Stimulated activated CD4-positive, alpha-beta T cell treated with anti-CD3 and anti-CD28 coated beads, Interleukin-15, amount 100 ng/mL, for 1 hour (primary cell): ENCODE measurements around the gene BGLAP.
A peak's percentile ranks its signal among the peaks of the same experiment; 100 is the strongest.

Source experiments
- DNase-seq, 2 donors: peaks; one replicate each; pipeline ENCODE4 v3.0.0-alpha.2; 2020; ENCODE audit warnings: low read depth in 1 of 2, low spot score in 1 of 2

BGLAP gene

GRCh38 chr1:156257711-156258110, 15.7 kb downstream of the BGLAP start:
- no peak for DNase-seq

GRCh38 chr1:156258859-156259258, 16.9 kb downstream of the BGLAP start:
- no peak for DNase-seq

- DNase-seq: no peak
Observed at GRCh38 chr1:156259805-156260204, 17.8 kb downstream of the BGLAP start.

GRCh38 chr1:156260896-156261295, 18.9 kb downstream of the BGLAP start:
- DNase-seq: no peak

GRCh38 chr1:156262461-156263287, 20.7 kb downstream of the BGLAP start:
- DNase-seq: no peak

- no peak for DNase-seq
Observed at GRCh38 chr1:156263288-156263655, 21.3 kb downstream of the BGLAP start.

- DNase-seq: no peak
Observed at GRCh38 chr1:156266051-156266450, 24.1 kb downstream of the BGLAP start.

GRCh38 chr1:156268336-156268735, 26.4 kb downstream of the BGLAP start:
- no peak for DNase-seq

GRCh38 chr1:156270314-156270713, 28.3 kb downstream of the BGLAP start:
- no peak for DNase-seq

- DNase-seq: no peak
Observed at GRCh38 chr1:156276532-156276931, 34.5 kb downstream of the BGLAP start.

GRCh38 chr1:156276966-156277381, 35.0 kb downstream of the BGLAP start:
- no peak for DNase-seq

GRCh38 chr1:156279837-156280236, 37.9 kb downstream of the BGLAP start:
- DNase-seq: no peak

GRCh38 chr1:156281281-156281680, 39.3 kb downstream of the BGLAP start:
- DNase-seq: peak in 1 of 2 donors; percentile 41

- DNase-seq: no peak
Observed at GRCh38 chr1:156281693-156282478, 39.9 kb downstream of the BGLAP start.

- DNase-seq: peak; percentile 89 to 90
Observed at GRCh38 chr1:156282479-156283222, 40.7 kb downstream of the BGLAP start, which contains the start of gene SMG5. Gene SMG5, minus strand, starts transcription at chr1:156282825. Its CDS starts 145 bp downstream, at chr1:156282680.

- no peak for DNase-seq
Observed at GRCh38 chr1:156283521-156283920, 41.5 kb downstream of the BGLAP start.

- DNase-seq: no peak
Observed at GRCh38 chr1:156284112-156284511, 42.1 kb downstream of the BGLAP start, which contains the start of gene TMEM79. Gene TMEM79, plus strand, starts transcription at chr1:156284325. Its CDS starts 902 bp downstream, at chr1:156285227.

- no peak for DNase-seq
Observed at GRCh38 chr1:156284757-156285156, 42.8 kb downstream of the BGLAP start.

- no peak for DNase-seq
Observed at GRCh38 chr1:156285437-156285836, 43.5 kb downstream of the BGLAP start.

- no peak for DNase-seq
Observed at GRCh38 chr1:156286061-156286460, 44.1 kb downstream of the BGLAP start.

GRCh38 chr1:156289857-156290256, 47.9 kb downstream of the BGLAP start:
- DNase-seq: no peak
